RPMI8226 (cell line): Measurements from ENCODE around the gene SLC26A11.

ENCODE experiments used
- DNase-seq: peaks from one replicate; pipeline ENCODE4 v3.0.0-alpha.2; 2015

SLC26A11 gene

GRCh38 chr17:80220054-80220735 is at the start of gene SLC26A11, which contains the start of gene SGSH:
Gene SLC26A11 (plus strand): TSS chr17:80220427. CDS start chr17:80221561, 1,134 bp downstream.
Gene SGSH (minus strand): TSS chr17:80220333. CDS start chr17:80220313, 20 bp downstream.
- peak; percentile 72 for DNase-seq

GRCh38 chr17:80171681-80172080 is 48.5 kb upstream of the SLC26A11 start:
- DNase-seq, result no peak

- no peak for DNase-seq
These were observed 47.1 kb upstream of the SLC26A11 start for GRCh38 chr17:80173126-80173525.

- no peak for DNase-seq
These were observed 46.3 kb upstream of the SLC26A11 start for GRCh38 chr17:80173916-80174315.

- DNase-seq, result no peak
These were observed 43.5 kb upstream of the SLC26A11 start for GRCh38 chr17:80176757-80177156.

GRCh38 chr17:80177986-80178595 is 42.1 kb upstream of the SLC26A11 start:
- no peak for DNase-seq

GRCh38 chr17:80180192-80180591 is 40.0 kb upstream of the SLC26A11 start:
- DNase-seq, result no peak

- DNase-seq, result no peak
These were observed 38.8 kb upstream of the SLC26A11 start for GRCh38 chr17:80181431-80181830.

- DNase-seq, result no peak
These were observed 37.9 kb upstream of the SLC26A11 start for GRCh38 chr17:80182118-80182844.

GRCh38 chr17:80182845-80183223 is 37.4 kb upstream of the SLC26A11 start:
- DNase-seq, result no peak

- DNase-seq, result peak; percentile 67
These were observed 36.4 kb upstream of the SLC26A11 start for GRCh38 chr17:80183581-80184422.

GRCh38 chr17:80184423-80184714 is 35.9 kb upstream of the SLC26A11 start:
- no peak for DNase-seq

GRCh38 chr17:80185968-80186367 is 34.3 kb upstream of the SLC26A11 start:
- DNase-seq, result no peak

- DNase-seq, result no peak
These were observed 33.1 kb upstream of the SLC26A11 start for GRCh38 chr17:80187090-80187489.

GRCh38 chr17:80187515-80187941 is 32.7 kb upstream of the SLC26A11 start:
- no peak for DNase-seq

- no peak for DNase-seq
These were observed 30.6 kb upstream of the SLC26A11 start for GRCh38 chr17:80189611-80190010.

GRCh38 chr17:80190716-80191115 is 29.5 kb upstream of the SLC26A11 start:
- DNase-seq, result no peak

GRCh38 chr17:80191192-80191591 is 29.0 kb upstream of the SLC26A11 start:
- no peak for DNase-seq

GRCh38 chr17:80191865-80192661 is 28.2 kb upstream of the SLC26A11 start:
- DNase-seq, result no peak

- DNase-seq, result no peak
These were observed 25.1 kb upstream of the SLC26A11 start for GRCh38 chr17:80195141-80195540.

- DNase-seq, result peak; percentile 40
These were observed 24.3 kb upstream of the SLC26A11 start for GRCh38 chr17:80195671-80196529.
